Thyroid gland (tissue), 4 donors: ENCODE measurements around the gene HELQ.

Experiments
- CTCF ChIP-seq, 6 experiments: fragments of 200-600 bp in 3 of 6; fragments of 450-650 bp in 3 of 6; sonication (generic) in 3 of 6; IDR thresholded peaks; one replicate each; pipeline ENCODE4 v1.5.1; 2016 to 2019; ENCODE audit warnings: antibody characterized with exemption in 6 of 6, mild to moderate bottlenecking in 2 of 6, inconsistent platforms in 1 of 6, moderate library complexity in 1 of 6
- POLR2A ChIP-seq, 2 donors: fragments of 450-650 bp; IDR thresholded peaks; one replicate each; pipeline ENCODE4 v1.6.1; 2017; ENCODE audit warnings: antibody characterized with exemption in 2 of 2, mild to moderate bottlenecking in 2 of 2, moderate library complexity in 1 of 2

- TF ChIP-seq CTCF (IDR thresholded peaks at IDR 0.05) = no peak
- TF ChIP-seq POLR2A (IDR thresholded peaks at IDR 0.05) = no peak
Observed at GRCh38 chr4:83389037-83389720, 66.4 kb downstream of the HELQ start.
